ENCODE results near the gene EEA1. TPM values are rescaled to one million over a fixed set of nuclear protein-coding genes. Genes with fewer than 3 reads are reported as not detected.
A peak's percentile ranks its signal among the peaks of the same experiment; 100 is the strongest.

Gene EEA1
- total and polyA plus RNA-seq, 2 of the 8 experiments (the other 6 are each of a cell fraction or from before 2014, with no cell fraction given), result 1.0 to 18.8 TPM

DNA sequence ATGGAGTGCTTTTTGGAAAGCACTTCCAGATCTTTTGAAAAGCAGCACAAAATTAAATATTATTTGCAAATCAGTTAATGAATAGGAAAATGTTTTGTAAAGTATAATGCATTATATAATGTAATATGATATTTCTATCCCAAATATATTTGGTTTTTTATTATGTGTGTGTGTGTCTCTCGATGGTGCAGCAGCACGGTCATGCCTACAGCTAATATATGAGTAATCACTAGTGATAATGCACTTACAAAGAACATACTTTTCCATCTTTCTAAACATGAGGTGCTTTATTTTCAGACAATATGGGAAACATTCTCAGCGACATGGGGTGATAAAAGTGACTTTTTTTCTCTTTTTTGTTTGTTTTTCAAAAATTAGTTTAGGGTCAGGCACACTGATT, 1.3 kb upstream of the EEA1 start:
- Histone ChIP-seq H4K8ac (ENCODE audit: extremely low read depth, insufficient read depth, low read length) (no peak overlapping the region), H3K4me2 (ENCODE audit: insufficient read depth in 1 of 2, low read depth in 2 of 2, low read length in 2 of 2) (peak overlapping the region; percentile 68 to 71; a peak in 2 of 4 replicates), H3K9me3 (ENCODE audit: insufficient read depth in 2 of 2, low read depth in 1 of 2, low read length in 1 of 2) (no peaks in the 10 kb centered on the region), H2AK5ac (ENCODE audit: low read depth, low read length) (no peak overlapping the region), H2BK15ac (ENCODE audit: low read length) (no peak overlapping the region), H4K20me1 (replicated peaks in 1 of 2; ENCODE audit: control insufficient read depth in 1 of 2, insufficient read depth in 2 of 2, low read length in 2 of 2) (peaks cover 0 to 2% of the 10 kb centered on the region in 2 experiments), H3K4ac (replicated peaks; ENCODE audit: insufficient read length, low read depth, low read length) (no peak overlapping the region), H3K4me3 (ENCODE audit: extremely low read depth in 1 of 4, insufficient read depth in 2 of 4, low read depth in 3 of 4, low read length in 4 of 4) (peak overlapping the region in 1 of 4 experiments; percentile 64; a peak in 1 of 8 replicates), H2BK12ac (ENCODE audit: low read depth, low read length) (0 out of 2 replicates have a peak overlapping the region, but pooled peaks have one; percentile 43), H3K56ac (replicated peaks; ENCODE audit: insufficient read length, low read depth, low read length) (no peak overlapping the region), H3K23ac (ENCODE audit: insufficient read length) (no peak overlapping the region), H3K18ac (ENCODE audit: extremely low read depth, low read length) (no peak overlapping the region), H3K23me2 (ENCODE audit: low read depth, low read length) (peaks cover 3% of the 10 kb centered on the region), H2AFZ (ENCODE audit: low read length) (no peak overlapping the region), H3K4me1 (replicated peaks in 1 of 4; ENCODE audit: control insufficient read depth in 3 of 4, insufficient read depth in 4 of 4, low read length in 3 of 4) (peaks cover 0 to 21% (median 6%) of the 10 kb centered on the region in 4 experiments; a peak in 5 of 7 replicates), H4K5ac (ENCODE audit: insufficient read length, low read depth, low read length) (no peak overlapping the region), H3K27ac (ENCODE audit: low read depth, low read length) (no peak overlapping the region), H4K91ac (replicated peaks; ENCODE audit: insufficient read length, low read length) (no peak overlapping the region), H2BK120ac (replicated peaks; ENCODE audit: low read depth, low read length) (no peak overlapping the region), H3K9ac (replicated peaks in 1 of 4; ENCODE audit: extremely low read depth in 1 of 4, low read depth in 3 of 4, low read length in 3 of 4) (no peak overlapping the region), H3K79me2 (ENCODE audit: control insufficient read depth in 1 of 2, insufficient read depth in 2 of 2, low read length in 2 of 2) (peaks cover 0 to 21% of the 10 kb centered on the region in 2 experiments; a peak in 2 of 4 replicates), H2BK20ac (ENCODE audit: low read length) (peak overlapping the region; percentile 48; the same call in 1 of the 2 replicates), H2BK5ac (ENCODE audit: low read depth, low read length) (no peak overlapping the region), H3K36me3 (ENCODE audit: control insufficient read depth in 2 of 4, insufficient read depth in 4 of 4, low read length in 3 of 4) (no peaks in the 10 kb centered on the region), H3K14ac (ENCODE audit: insufficient read length) (no peak overlapping the region), H3K27me3 (replicated peaks in 1 of 4; ENCODE audit: control insufficient read depth in 3 of 4, extremely low read depth in 1 of 4, insufficient read depth in 3 of 4, low read length in 3 of 4) (no peaks in the 10 kb centered on the region), H3K79me1 (ENCODE audit: low read depth, low read length) (peaks cover 2% of the 10 kb centered on the region; the same call in 1 of the 2 replicates)
- WGBS, 2 experiments (ENCODE audit: extremely low coverage in 1 of 2, insufficient coverage in 1 of 2, insufficient read length in 1 of 2, insufficient replicate concordance in 2 of 2, low coverage in 1 of 2, low lambda C conversion rate in 2 of 2, missing lambda C conversion rate in 1 of 2), result 85% methylated on average over 3 of the region's 3 CpGs; no CpG with 5 or more reads in 1 of the 2 experiments
- TF ChIP-seq, protein P1, sequence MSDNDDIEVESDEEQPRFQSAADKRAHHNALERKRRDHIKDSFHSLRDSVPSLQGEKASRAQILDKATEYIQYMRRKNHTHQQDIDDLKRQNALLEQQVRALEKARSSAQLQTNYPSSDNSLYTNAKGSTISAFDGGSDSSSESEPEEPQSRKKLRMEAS (IDR thresholded peaks at IDR 0.05), result no peak
- no peak for TF ChIP-seq RAD21 (IDR thresholded peaks at IDR 0.05 in 1 of 2, conservative IDR thresholded peaks at IDR 0.05 in 1 of 2; ENCODE audit: low read depth in 2 of 2, low read length in 2 of 2)
- TF ChIP-seq CHD2 (IDR thresholded peaks at IDR 0.05; ENCODE audit: low read length), result no peak
- TF ChIP-seq SP1 (IDR thresholded peaks at IDR 0.05; ENCODE audit: low read depth, low read length), result no peak
- TF ChIP-seq BCL11A (IDR thresholded peaks at IDR 0.05; ENCODE audit: low read depth in 2 of 2, low read length in 2 of 2), result no peak
- no peak for TF ChIP-seq TAF1 (IDR thresholded peaks at IDR 0.05; ENCODE audit: low read depth, low read length)
- TF ChIP-seq CHD1 (IDR thresholded peaks at IDR 0.05; ENCODE audit: low read depth, low read length), result no peak
- TF ChIP-seq TBP (IDR thresholded peaks at IDR 0.05; ENCODE audit: low read depth, low read length), result no peak
- no peak for TF ChIP-seq NRF1 (IDR thresholded peaks at IDR 0.05; ENCODE audit: low read depth, low read length)
- no peak for TF ChIP-seq ASH2L (IDR thresholded peaks at IDR 0.05; ENCODE audit: low read length)
- TF ChIP-seq SP4 (IDR thresholded peaks at IDR 0.05; ENCODE audit: low read length), result no peak
- no peak for TF ChIP-seq NANOG (IDR thresholded peaks at IDR 0.05; ENCODE audit: insufficient read depth, low read depth, low read length, poor library complexity, severe bottlenecking)
- FAIRE-seq (no peak), DNase-seq (ENCODE audit: low read depth in 1 of 2, low spot score in 2 of 2) (no peak)
- POLR2A ChIA-PET (ENCODE audit: partially characterized antibody), result interaction anchor here (2.0 kb wide), 1 partner anchor 7 kb away, joined by 6 read pairs; no protein-coding TSS in a partner anchor
- CTCF ChIA-PET (ENCODE audit: partially characterized antibody), result interaction anchor here (0.6 to 2.6 kb wide), 5 partner anchors 13 to 145 kb away, joined by 3 to 6 read pairs (median 4); no protein-coding TSS in a partner anchor

All from H1 (cell line).